ENCODE results near the gene ZNF423. TPM values are rescaled to one million over a fixed set of nuclear protein-coding genes. Genes with fewer than 3 reads are reported as not detected.

The ZNF423 gene
- total RNA-seq, 1 donor from 2014 or later = 16.7 TPM

- Histone ChIP-seq H3K4me1 (ENCODE audit: control insufficient read depth in 3 of 3, insufficient read depth in 3 of 3, low read length in 3 of 3) (peaks cover 56 to 76% (median 65%) of the 10 kb centered on the region in 3 donors), H3K36me3 (ENCODE audit: control insufficient read depth in 3 of 3, insufficient read depth in 3 of 3, low read length in 3 of 3) (peaks cover 0 to 4% (median 0%) of the 10 kb centered on the region in 3 donors), H3K9ac (ENCODE audit: low read depth in 1 of 3, low read length in 3 of 3) (no peak overlapping the region), H3K4me3 (ENCODE audit: low read length in 3 of 3) (no peak overlapping the region), H3K27me3 (ENCODE audit: control insufficient read depth in 3 of 3, insufficient read depth in 3 of 3, low read length in 3 of 3) (no peaks in the 10 kb centered on the region), H3K27ac (ENCODE audit: low read depth, low read length) (no peak overlapping the region), H3K9me3 (ENCODE audit: control insufficient read depth in 3 of 3, low read length in 3 of 3) (no peaks in the 10 kb centered on the region)
Measured at GRCh38 chr16:49778202-49778930, 77.5 kb downstream of the ZNF423 start.

GRCh38 chr16:49776734-49777133 is 79.2 kb downstream of the ZNF423 start:
- H3K36me3 ChIP-seq (ENCODE audit: control insufficient read depth in 3 of 3, insufficient read depth in 3 of 3, low read length in 3 of 3) = peaks cover 0 to 4% (median 0%) of the 10 kb centered on the region in 3 donors
- no peak overlapping the region for H3K9ac ChIP-seq (ENCODE audit: low read depth in 1 of 3, low read length in 3 of 3)
- H3K9me3 ChIP-seq (ENCODE audit: control insufficient read depth in 3 of 3, low read length in 3 of 3) = no peaks in the 10 kb centered on the region
- no peaks in the 10 kb centered on the region for H3K27me3 ChIP-seq (ENCODE audit: control insufficient read depth in 3 of 3, insufficient read depth in 3 of 3, low read length in 3 of 3)
- H3K27ac ChIP-seq (ENCODE audit: low read depth, low read length) = no peak overlapping the region
- H3K4me1 ChIP-seq (ENCODE audit: control insufficient read depth in 3 of 3, insufficient read depth in 3 of 3, low read length in 3 of 3) = peaks cover 56 to 72% (median 67%) of the 10 kb centered on the region in 3 donors
- H3K4me3 ChIP-seq (ENCODE audit: low read length in 3 of 3) = no peak overlapping the region

- Histone ChIP-seq H3K4me1 (ENCODE audit: control insufficient read depth in 3 of 3, insufficient read depth in 3 of 3, low read length in 3 of 3) (peaks cover 56 to 71% (median 65%) of the 10 kb centered on the region in 3 donors), H3K27me3 (ENCODE audit: control insufficient read depth in 3 of 3, insufficient read depth in 3 of 3, low read length in 3 of 3) (no peaks in the 10 kb centered on the region), H3K36me3 (ENCODE audit: control insufficient read depth in 3 of 3, insufficient read depth in 3 of 3, low read length in 3 of 3) (peaks cover 0 to 4% (median 0%) of the 10 kb centered on the region in 3 donors), H3K27ac (ENCODE audit: low read depth, low read length) (no peak overlapping the region), H3K9me3 (ENCODE audit: control insufficient read depth in 3 of 3, low read length in 3 of 3) (no peaks in the 10 kb centered on the region), H3K4me3 (ENCODE audit: low read length in 3 of 3) (no peak overlapping the region), H3K9ac (ENCODE audit: low read depth in 1 of 3, low read length in 3 of 3) (peak overlapping the region in 1 of 3 donors; percentile 33)
Measured at GRCh38 chr16:49776085-49776595, 79.8 kb downstream of the ZNF423 start.

- Histone ChIP-seq H3K4me3 (ENCODE audit: low read length in 3 of 3) (no peak overlapping the region), H3K9me3 (ENCODE audit: control insufficient read depth in 3 of 3, low read length in 3 of 3) (no peaks in the 10 kb centered on the region), H3K27ac (ENCODE audit: low read depth, low read length) (no peak overlapping the region), H3K9ac (ENCODE audit: low read depth in 1 of 3, low read length in 3 of 3) (no peak overlapping the region), H3K27me3 (ENCODE audit: control insufficient read depth in 3 of 3, insufficient read depth in 3 of 3, low read length in 3 of 3) (no peaks in the 10 kb centered on the region), H3K4me1 (ENCODE audit: control insufficient read depth in 3 of 3, insufficient read depth in 3 of 3, low read length in 3 of 3) (peaks cover 54 to 71% (median 65%) of the 10 kb centered on the region in 3 donors), H3K36me3 (ENCODE audit: control insufficient read depth in 3 of 3, insufficient read depth in 3 of 3, low read length in 3 of 3) (peaks cover 0 to 4% (median 0%) of the 10 kb centered on the region in 3 donors)
Measured at GRCh38 chr16:49775581-49775980, 80.3 kb downstream of the ZNF423 start.

- no peak overlapping the region for H3K27ac ChIP-seq (ENCODE audit: low read depth, low read length)
Measured at GRCh38 chr16:49775018-49775417, 80.9 kb downstream of the ZNF423 start.

GRCh38 chr16:49773534-49774475 is 82.1 kb downstream of the ZNF423 start:
- peaks cover 40 to 57% (median 54%) of the 10 kb centered on the region in 3 donors for H3K4me1 ChIP-seq (ENCODE audit: control insufficient read depth in 3 of 3, insufficient read depth in 3 of 3, low read length in 3 of 3)

More at GRCh38 chr16:49775018-49775417, 80.9 kb downstream of the ZNF423 start:
- peak overlapping the region in 1 of 3 donors; percentile 16 for H3K9ac ChIP-seq (ENCODE audit: low read depth in 1 of 3, low read length in 3 of 3)
- no peaks in the 10 kb centered on the region for H3K27me3 ChIP-seq (ENCODE audit: control insufficient read depth in 3 of 3, insufficient read depth in 3 of 3, low read length in 3 of 3)
- H3K4me3 ChIP-seq (ENCODE audit: low read length in 3 of 3) = no peak overlapping the region
- H3K4me1 ChIP-seq (ENCODE audit: control insufficient read depth in 3 of 3, insufficient read depth in 3 of 3, low read length in 3 of 3) = peaks cover 50 to 66% (median 62%) of the 10 kb centered on the region in 3 donors
- H3K9me3 ChIP-seq (ENCODE audit: control insufficient read depth in 3 of 3, low read length in 3 of 3) = no peaks in the 10 kb centered on the region
- H3K36me3 ChIP-seq (ENCODE audit: control insufficient read depth in 3 of 3, insufficient read depth in 3 of 3, low read length in 3 of 3) = peaks cover 0 to 4% (median 0%) of the 10 kb centered on the region in 3 donors

GRCh38 chr16:49767998-49768397 is 87.9 kb downstream of the ZNF423 start:
- Histone ChIP-seq H3K4me1 (ENCODE audit: control insufficient read depth in 3 of 3, insufficient read depth in 3 of 3, low read length in 3 of 3) (peaks cover 0 to 6% (median 4%) of the 10 kb centered on the region in 3 donors), H3K4me3 (ENCODE audit: low read length in 3 of 3) (no peak overlapping the region), H3K27me3 (ENCODE audit: control insufficient read depth in 3 of 3, insufficient read depth in 3 of 3, low read length in 3 of 3) (no peaks in the 10 kb centered on the region), H3K9ac (ENCODE audit: low read depth in 1 of 3, low read length in 3 of 3) (no peak overlapping the region), H3K27ac (ENCODE audit: low read depth, low read length) (no peak overlapping the region), H3K36me3 (ENCODE audit: control insufficient read depth in 3 of 3, insufficient read depth in 3 of 3, low read length in 3 of 3) (no peaks in the 10 kb centered on the region), H3K9me3 (ENCODE audit: control insufficient read depth in 3 of 3, low read length in 3 of 3) (no peaks in the 10 kb centered on the region)

More at GRCh38 chr16:49773534-49774475, 82.1 kb downstream of the ZNF423 start:
- peak overlapping the region in 2 of 3 donors; percentile 8 to 60 for H3K9ac ChIP-seq (ENCODE audit: low read depth in 1 of 3, low read length in 3 of 3)
- peaks cover 0 to 4% (median 0%) of the 10 kb centered on the region in 3 donors for H3K36me3 ChIP-seq (ENCODE audit: control insufficient read depth in 3 of 3, insufficient read depth in 3 of 3, low read length in 3 of 3)
- no peaks in the 10 kb centered on the region for H3K9me3 ChIP-seq (ENCODE audit: control insufficient read depth in 3 of 3, low read length in 3 of 3)
- peak overlapping the region in 1 of 3 donors; percentile 45 for H3K4me3 ChIP-seq (ENCODE audit: low read length in 3 of 3)
- H3K27ac ChIP-seq (ENCODE audit: low read depth, low read length) = peak overlapping the region; percentile 1
- no peaks in the 10 kb centered on the region for H3K27me3 ChIP-seq (ENCODE audit: control insufficient read depth in 3 of 3, insufficient read depth in 3 of 3, low read length in 3 of 3)

GRCh38 chr16:49767414-49767813 is 88.5 kb downstream of the ZNF423 start:
- Histone ChIP-seq H3K27ac (ENCODE audit: low read depth, low read length) (no peak overlapping the region), H3K27me3 (ENCODE audit: control insufficient read depth in 3 of 3, insufficient read depth in 3 of 3, low read length in 3 of 3) (no peaks in the 10 kb centered on the region), H3K4me3 (ENCODE audit: low read length in 3 of 3) (no peak overlapping the region), H3K4me1 (ENCODE audit: control insufficient read depth in 3 of 3, insufficient read depth in 3 of 3, low read length in 3 of 3) (peaks cover 0 to 4% (median 4%) of the 10 kb centered on the region in 3 donors), H3K36me3 (ENCODE audit: control insufficient read depth in 3 of 3, insufficient read depth in 3 of 3, low read length in 3 of 3) (no peaks in the 10 kb centered on the region), H3K9ac (ENCODE audit: low read depth in 1 of 3, low read length in 3 of 3) (no peak overlapping the region), H3K9me3 (ENCODE audit: control insufficient read depth in 3 of 3, low read length in 3 of 3) (no peaks in the 10 kb centered on the region)

- Histone ChIP-seq H3K9me3 (ENCODE audit: control insufficient read depth in 3 of 3, low read length in 3 of 3) (no peaks in the 10 kb centered on the region), H3K4me3 (ENCODE audit: low read length in 3 of 3) (no peak overlapping the region), H3K9ac (ENCODE audit: low read depth in 1 of 3, low read length in 3 of 3) (peak overlapping the region in 1 of 3 donors; percentile 51), H3K27ac (ENCODE audit: low read depth, low read length) (no peak overlapping the region), H3K36me3 (ENCODE audit: control insufficient read depth in 3 of 3, insufficient read depth in 3 of 3, low read length in 3 of 3) (no peaks in the 10 kb centered on the region), H3K27me3 (ENCODE audit: control insufficient read depth in 3 of 3, insufficient read depth in 3 of 3, low read length in 3 of 3) (no peaks in the 10 kb centered on the region), H3K4me1 (ENCODE audit: control insufficient read depth in 3 of 3, insufficient read depth in 3 of 3, low read length in 3 of 3) (no peaks in the 10 kb centered on the region)
Measured at GRCh38 chr16:49766225-49766624, 89.7 kb downstream of the ZNF423 start.
